Measurements from ENCODE around the gene PGBD1. TPM values are rescaled to one million over a fixed set of nuclear protein-coding genes. Genes with fewer than 3 reads are reported as not detected.

Gene PGBD1
- total and polyA plus RNA-seq, 10 of the 15 experiments (the other 5 are each of a cell fraction or from before 2014, with no cell fraction given), result 1.9 to 4.9 (median 3.8) TPM

GRCh38 chr6:28250747-28251146, 30.6 kb upstream of the PGBD1 start:
- in situ Hi-C loops (cut with MboI), result no loop called here
- POLR2A ChIA-PET, result no interaction called here

More at GRCh38 chr6:28250747-28251146, 30.6 kb upstream of the PGBD1 start:
- ATAC-seq (no peak), FAIRE-seq (no peak), DNase-seq (ENCODE audit: low read depth, low spot score) (no peak)
- Histone ChIP-seq H3K4me3 (peak overlapping the region; percentile 61), H3K36me3 (ENCODE audit: control insufficient read depth in 2 of 2, insufficient read depth in 2 of 2, low read length in 1 of 2) (peaks cover 0 to 4% of the 10 kb centered on the region in 2 experiments; a peak in 2 of 4 replicates), H3K79me2 (ENCODE audit: control insufficient read depth, insufficient read depth, low read length) (peaks cover 14% of the 10 kb centered on the region), H3K4me2 (ENCODE audit: control insufficient read depth, insufficient read depth) (peak overlapping the region; percentile 39), H3K9me3 (replicated peaks; ENCODE audit: control insufficient read depth, insufficient read depth, low read length) (no peaks in the 10 kb centered on the region), H2AFZ (ENCODE audit: control insufficient read depth, low read depth, low read length) (no peak overlapping the region), H4K20me1 (ENCODE audit: control insufficient read depth, insufficient read depth) (no peaks in the 10 kb centered on the region), H3K4me1 (ENCODE audit: control insufficient read depth, insufficient read depth, low read length) (no peaks in the 10 kb centered on the region), H3K27me3 (replicated peaks in 1 of 2; ENCODE audit: control insufficient read depth in 2 of 2, insufficient read depth in 2 of 2, low read length in 1 of 2) (no peaks in the 10 kb centered on the region), H3K9ac (ENCODE audit: control insufficient read depth, insufficient read depth, low read length) (no peak overlapping the region), H3K27ac (ENCODE audit: control insufficient read depth, insufficient read depth) (no peak overlapping the region)
- intact Hi-C loops (cut with micrococcal nuclease; ENCODE audit: unreplicated experiment), result no loop called here
- ChIA-PET RAD21 (ENCODE audit: unreplicated experiment) (interaction anchor here (0.6 to 2.3 kb wide), 3 partner anchors 24 to 109 kb away, joined by 3 to 6 read pairs (median 3); partner anchors contain the start of gene ZKSCAN8), SMC1A (ENCODE audit: uncharacterized antibody, unreplicated experiment) (interaction anchor here (0.6 to 1.7 kb wide), 6 partner anchors 17 to 110 kb away, joined by 3 to 6 read pairs (median 3); partner anchors contain the start of genes ZKSCAN3 and ZKSCAN8), CTCF (no interaction called here)
- TF ChIP-seq FOXM1 (IDR thresholded peaks at IDR 0.05; ENCODE audit: low read depth, low read length), result no peak
- TF ChIP-seq NFYB (IDR thresholded peaks at IDR 0.05; ENCODE audit: insufficient read depth, low read depth, low read length), result no peak
- TF ChIP-seq MEF2A (IDR thresholded peaks at IDR 0.05; ENCODE audit: insufficient read depth, low read depth, low read length), result no peak
- TF ChIP-seq NFYA (IDR thresholded peaks at IDR 0.05; ENCODE audit: borderline replicate concordance, low read depth, low read length), result no peak
- no peak for TF ChIP-seq MXI1 (IDR thresholded peaks at IDR 0.05; ENCODE audit: low read depth, low read length)
- no peak for TF ChIP-seq TCF12 (IDR thresholded peaks at IDR 0.05; ENCODE audit: low read depth, low read length)
- TF ChIP-seq, protein P1, sequence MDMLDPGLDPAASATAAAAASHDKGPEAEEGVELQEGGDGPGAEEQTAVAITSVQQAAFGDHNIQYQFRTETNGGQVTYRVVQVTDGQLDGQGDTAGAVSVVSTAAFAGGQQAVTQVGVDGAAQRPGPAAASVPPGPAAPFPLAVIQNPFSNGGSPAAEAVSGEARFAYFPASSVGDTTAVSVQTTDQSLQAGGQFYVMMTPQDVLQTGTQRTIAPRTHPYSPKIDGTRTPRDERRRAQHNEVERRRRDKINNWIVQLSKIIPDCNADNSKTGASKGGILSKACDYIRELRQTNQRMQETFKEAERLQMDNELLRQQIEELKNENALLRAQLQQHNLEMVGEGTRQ (IDR thresholded peaks at IDR 0.05; ENCODE audit: borderline replicate concordance, low read depth, low read length), result no peak
- TF ChIP-seq RCOR1 (conservative IDR thresholded peaks at IDR 0.05; ENCODE audit: low read depth, low read length), result no peak
- no peak for TF ChIP-seq ATF3 (IDR thresholded peaks at IDR 0.05; ENCODE audit: borderline replicate concordance, extremely low read depth, low read depth, low read length)
- no peak for TF ChIP-seq GATAD2B (conservative IDR thresholded peaks at IDR 0.05; ENCODE audit: low read depth)
- no peak for TF ChIP-seq SRF (IDR thresholded peaks at IDR 0.05; ENCODE audit: low read depth in 2 of 2, low read length in 2 of 2)
- no peak for TF ChIP-seq NRF1 (conservative IDR thresholded peaks at IDR 0.05; ENCODE audit: low read depth, low read length)
- 50% methylated on average over 2 of the region's 2 CpGs for WGBS (ENCODE audit: insufficient coverage, insufficient replicate concordance, low lambda C conversion rate, missing lambda C conversion rate)
- BruUV-seq (replicated peaks), result no TSS peak
